WI38 (cell line): Measurements from ENCODE around the gene CTAG1A.

ENCODE experiments used
- H3K4me3 ChIP-seq: 2 replicates; pipeline ENCODE4 v1.5.1; 2011; ENCODE audit warnings: low read depth, mild to moderate bottlenecking, control low read depth, low read length
- TF ChIP-seq, protein P1 (sequence below): IDR thresholded peaks from 2 replicates; pipeline ENCODE4 v1.5.1; 2012; ENCODE audit warnings: low read depth, mild to moderate bottlenecking, control low read depth, low read length

CTAG1A gene

DNA sequence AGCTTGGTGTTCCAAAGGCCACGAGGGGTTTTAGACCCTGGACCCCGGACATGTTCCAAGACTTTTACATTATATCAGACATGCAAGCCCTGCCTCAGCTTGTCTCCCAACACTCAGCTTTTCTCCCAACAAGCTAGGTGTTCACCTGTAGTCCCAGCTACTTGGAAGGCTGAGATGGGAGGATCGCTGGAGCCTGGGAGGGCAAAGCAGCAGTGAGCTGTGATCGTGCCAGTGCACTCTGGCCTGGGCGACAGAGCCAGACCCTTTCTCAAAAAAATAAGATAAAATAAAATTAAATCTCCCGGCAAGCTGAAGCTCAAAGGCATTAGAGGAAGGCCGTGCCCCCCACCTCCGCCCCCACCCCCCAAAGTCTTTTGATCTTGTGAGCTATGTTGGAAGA is 13.7 kb downstream of the CTAG1A start:
- no peak overlapping the region for H3K4me3 ChIP-seq
- TF ChIP-seq, protein P1, sequence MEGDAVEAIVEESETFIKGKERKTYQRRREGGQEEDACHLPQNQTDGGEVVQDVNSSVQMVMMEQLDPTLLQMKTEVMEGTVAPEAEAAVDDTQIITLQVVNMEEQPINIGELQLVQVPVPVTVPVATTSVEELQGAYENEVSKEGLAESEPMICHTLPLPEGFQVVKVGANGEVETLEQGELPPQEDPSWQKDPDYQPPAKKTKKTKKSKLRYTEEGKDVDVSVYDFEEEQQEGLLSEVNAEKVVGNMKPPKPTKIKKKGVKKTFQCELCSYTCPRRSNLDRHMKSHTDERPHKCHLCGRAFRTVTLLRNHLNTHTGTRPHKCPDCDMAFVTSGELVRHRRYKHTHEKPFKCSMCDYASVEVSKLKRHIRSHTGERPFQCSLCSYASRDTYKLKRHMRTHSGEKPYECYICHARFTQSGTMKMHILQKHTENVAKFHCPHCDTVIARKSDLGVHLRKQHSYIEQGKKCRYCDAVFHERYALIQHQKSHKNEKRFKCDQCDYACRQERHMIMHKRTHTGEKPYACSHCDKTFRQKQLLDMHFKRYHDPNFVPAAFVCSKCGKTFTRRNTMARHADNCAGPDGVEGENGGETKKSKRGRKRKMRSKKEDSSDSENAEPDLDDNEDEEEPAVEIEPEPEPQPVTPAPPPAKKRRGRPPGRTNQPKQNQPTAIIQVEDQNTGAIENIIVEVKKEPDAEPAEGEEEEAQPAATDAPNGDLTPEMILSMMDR, result no peak

DNA sequence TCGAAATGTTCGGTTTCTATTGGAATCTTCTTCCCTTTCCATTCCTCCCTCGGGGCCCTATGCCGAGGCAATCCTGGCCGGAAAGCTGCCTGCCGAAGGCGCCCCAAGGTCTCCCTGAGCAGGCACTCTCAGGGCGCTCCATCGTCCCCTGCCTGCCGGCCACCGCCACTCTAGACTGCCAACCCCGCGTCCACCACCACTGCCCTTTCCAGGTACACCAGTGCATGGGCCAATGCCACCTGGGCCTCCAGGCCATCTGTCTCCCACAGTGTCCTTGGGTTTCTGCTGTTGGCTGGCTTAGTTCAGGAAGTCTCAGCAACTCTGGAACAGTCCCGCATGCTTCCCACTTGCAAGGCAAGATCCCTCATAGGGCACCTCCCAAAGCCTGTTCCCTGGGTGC is 14.6 kb downstream of the CTAG1A start:
- no peak overlapping the region for H3K4me3 ChIP-seq
- TF ChIP-seq, protein P1, result no peak

DNA sequence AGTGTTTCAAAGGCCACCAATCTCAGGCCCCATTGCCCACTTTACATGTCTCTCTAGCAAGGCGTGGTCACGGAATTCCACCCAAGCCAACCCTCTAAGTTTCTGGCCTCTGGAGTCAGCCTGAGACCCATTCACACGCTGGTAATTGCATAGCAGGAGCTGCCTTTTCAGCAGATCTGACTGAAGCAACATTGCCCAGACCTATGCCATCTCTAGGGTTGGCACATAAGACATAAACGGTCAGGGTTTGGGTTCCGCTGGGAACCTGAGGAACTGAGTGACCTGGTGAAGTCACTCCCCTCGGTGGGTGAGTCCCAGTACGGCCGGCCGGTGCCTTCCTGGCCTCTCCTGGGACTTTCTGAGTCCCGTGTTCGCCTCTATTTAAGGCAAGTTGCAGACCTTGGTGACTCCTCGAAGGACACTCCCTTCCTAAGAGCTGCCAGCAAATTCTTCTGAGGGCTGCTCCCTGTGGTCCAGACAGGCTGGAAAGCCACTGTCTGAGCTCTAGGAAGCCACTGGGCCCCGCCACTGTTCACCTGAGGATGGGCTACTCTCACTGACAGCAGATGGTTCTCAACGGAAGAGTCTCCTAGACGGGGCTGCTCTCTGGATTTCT is 15.9 kb downstream of the CTAG1A start:
- H3K4me3 ChIP-seq, result no peak overlapping the region
- TF ChIP-seq, protein P1, result no peak

DNA sequence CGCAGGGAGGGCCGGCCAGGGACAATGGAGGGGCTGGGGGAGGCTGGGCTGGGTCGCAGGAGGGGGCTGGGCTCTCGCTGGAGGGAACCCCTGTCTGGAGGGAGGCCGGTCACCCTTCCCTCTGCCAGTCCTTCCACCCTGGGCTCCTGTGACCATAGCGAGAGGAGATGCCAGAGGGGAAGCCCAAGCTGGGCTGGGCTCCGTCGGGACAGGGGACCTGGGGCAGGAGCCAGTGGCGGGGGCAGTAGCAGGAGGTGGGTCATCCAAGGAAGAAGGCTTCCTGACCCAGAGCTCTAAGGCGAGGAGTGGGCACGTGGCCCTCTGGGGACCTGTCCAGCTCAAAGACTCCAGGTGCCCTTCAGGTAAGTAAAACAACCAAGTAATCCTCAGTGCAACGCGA is 17.3 kb downstream of the CTAG1A start:
- no peak overlapping the region for H3K4me3 ChIP-seq
- TF ChIP-seq, protein P1, result no peak

DNA sequence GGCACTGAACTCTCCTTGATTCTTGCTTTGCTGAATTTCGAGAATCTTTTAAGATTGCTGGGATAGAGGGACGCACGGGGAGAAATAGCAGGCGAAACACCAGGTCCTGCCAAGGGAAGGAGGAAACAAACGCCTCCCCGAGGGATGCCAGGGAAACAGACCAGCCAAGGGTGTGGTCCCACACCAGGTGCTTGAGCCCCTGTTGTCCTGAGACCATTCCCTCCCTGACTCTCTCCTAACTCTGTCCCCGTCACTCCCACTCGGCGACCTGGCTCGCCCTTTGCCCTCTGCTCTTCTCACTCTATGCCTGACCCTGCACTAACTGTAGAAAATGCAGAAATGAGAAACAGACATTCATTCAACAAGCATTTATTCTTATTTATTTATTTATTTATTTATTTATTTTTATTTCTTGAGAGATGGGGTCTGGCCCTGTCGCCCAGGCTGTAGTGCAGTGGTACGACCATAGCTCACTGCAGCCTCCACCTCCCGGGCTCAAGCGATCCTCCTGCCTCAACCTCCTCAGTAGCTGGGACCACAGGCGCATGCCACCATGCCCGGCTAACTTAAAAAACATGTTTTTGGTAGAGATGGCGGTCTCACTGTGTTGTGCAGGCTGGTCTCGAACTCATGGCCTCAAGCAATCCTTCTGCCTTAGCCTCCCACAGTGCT is 18.0 kb downstream of the CTAG1A start:
- TF ChIP-seq, protein P1, result no peak
- no peak overlapping the region for H3K4me3 ChIP-seq

DNA sequence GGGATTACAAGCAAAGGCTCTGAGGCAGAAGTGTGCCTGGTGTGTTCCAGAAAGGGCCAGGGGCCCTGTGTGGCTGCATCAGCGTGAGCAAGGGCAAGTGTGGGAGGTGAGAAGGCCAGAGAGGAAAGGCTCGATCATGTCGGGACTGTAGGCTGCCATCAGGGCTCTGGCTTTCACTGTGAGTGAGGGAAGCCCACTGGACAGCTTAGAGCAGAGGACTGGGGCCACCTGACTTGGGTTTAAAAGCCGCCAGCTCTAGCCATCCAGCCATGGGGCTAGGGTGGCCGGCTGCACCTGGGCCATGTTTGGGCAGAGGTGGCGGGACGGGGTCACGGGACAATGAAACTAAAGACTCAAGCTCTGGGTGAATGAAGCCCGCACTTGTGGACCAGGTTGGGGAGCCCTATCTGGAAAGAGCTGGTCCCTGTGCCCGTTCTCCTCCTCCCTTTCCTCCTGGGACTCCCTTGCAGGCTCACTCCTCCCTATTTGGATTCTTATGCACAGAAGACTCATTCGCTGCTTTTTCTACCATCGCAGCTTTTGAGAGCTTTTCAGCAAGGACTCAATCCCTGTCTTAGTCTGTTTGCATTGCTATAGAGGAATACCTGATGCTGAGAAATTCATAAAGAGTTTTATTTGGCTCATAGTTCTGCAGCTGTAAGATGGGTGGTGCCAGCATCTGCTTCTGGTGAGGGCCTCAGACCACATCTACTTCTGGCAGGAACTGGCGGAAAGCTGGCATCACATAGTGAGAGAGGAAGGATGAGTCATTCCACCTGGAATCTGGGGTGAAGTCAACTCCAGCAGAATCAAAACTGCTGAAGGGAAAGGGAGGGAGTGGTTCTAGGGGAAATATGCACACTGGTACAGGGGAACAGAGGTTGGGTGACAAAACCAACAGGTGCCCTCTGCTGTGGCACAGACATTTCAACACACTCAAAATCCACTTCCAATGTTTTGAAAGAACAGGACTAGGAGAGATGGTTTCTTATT is 18.8 kb downstream of the CTAG1A start:
- TF ChIP-seq, protein P1, result no peak

More for the DNA sequence above, 18.8 kb downstream of the CTAG1A start:
- H3K4me3 ChIP-seq, result no peak overlapping the region
